Right lobe of liver (tissue), 4 donors: ENCODE data around the gene CELF4.

Experiments
- CTCF ChIP-seq, 4 donors: fragments of 200-600 bp in 3 of 4; fragments of 450-650 bp in 1 of 4; IDR thresholded peaks; one replicate each; pipeline versions ENCODE4 v1.5.1 to v1.8.0; 2016 to 2022; ENCODE audit warnings: antibody characterized with exemption in 4 of 4, mild to moderate bottlenecking in 2 of 4
- POLR2A ChIP-seq: fragments of 450-650 bp; IDR thresholded peaks from one replicate; pipeline ENCODE4 v1.6.1; 2017; ENCODE audit warnings: antibody characterized with exemption, mild to moderate bottlenecking
- donor health status: DM: no; HTN: no; CAD: no.
- donor health status: DM: no; HTN: no; CAD: no.
- donor health status: DM: no; HTN: yes; CAD: no.

- no peak for TF ChIP-seq CTCF (IDR thresholded peaks at IDR 0.05)
- TF ChIP-seq POLR2A = no peak
Measured at GRCh38 chr18:37482002-37482401, 83.6 kb downstream of the CELF4 start.
